Vagina (tissue), 2 donors: ENCODE data around the gene PRR19.

Source experiments
- POLR2A ChIP-seq, 2 donors: fragments of 450-650 bp; IDR thresholded peaks; one replicate each; pipeline ENCODE4 v1.6.1; 2017; ENCODE audit warnings: antibody characterized with exemption in 2 of 2, mild to moderate bottlenecking in 2 of 2, moderate library complexity in 2 of 2
- TF ChIP-seq, protein P1 (sequence below), 3 experiments: fragments of 450-650 bp in 2 of 3; fragments of 200-600 bp in 1 of 3; sonication (generic) in 1 of 3; IDR thresholded peaks; one replicate each; pipeline ENCODE4 v1.5.1; 2017 to 2019; ENCODE audit warnings: antibody characterized with exemption in 3 of 3, mild to moderate bottlenecking in 2 of 3, moderate library complexity in 2 of 3

DNA sequence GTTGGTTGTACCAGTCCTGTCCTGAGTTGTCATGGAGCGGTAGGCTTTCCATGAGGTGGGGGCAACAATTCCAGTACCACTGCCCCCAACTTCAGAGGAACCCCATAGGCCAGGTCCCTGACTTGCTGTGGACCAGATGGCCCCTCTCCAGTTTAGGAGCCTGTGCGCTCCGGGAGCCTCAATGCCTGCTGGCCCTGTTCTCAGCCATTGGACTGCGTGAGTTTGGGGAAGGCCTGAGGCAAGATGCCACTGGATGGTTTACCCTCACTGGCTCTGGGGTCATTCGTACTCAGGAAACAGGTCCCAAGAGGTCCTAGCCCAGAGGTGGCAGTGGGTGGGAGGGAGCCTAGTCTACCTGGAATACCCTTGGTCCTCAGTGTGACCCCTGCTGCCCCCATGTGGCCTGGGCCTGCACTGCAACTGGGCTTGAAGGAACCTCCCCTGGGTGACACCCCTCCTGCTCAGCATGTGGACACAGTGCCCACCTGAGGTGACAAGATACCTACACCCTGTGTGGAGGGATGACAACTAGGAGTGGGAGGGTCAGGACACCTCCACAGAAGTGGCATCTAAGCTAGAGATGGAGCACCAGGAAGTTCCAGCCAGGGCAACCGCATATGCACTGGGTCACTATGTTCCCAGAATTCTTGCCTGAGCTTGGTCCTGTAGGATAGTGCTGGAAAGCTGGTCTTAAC lies 6.0 kb upstream of the PRR19 start:
- TF ChIP-seq POLR2A (IDR thresholded peaks at IDR 0.05) = no peak
- TF ChIP-seq, protein P1, sequence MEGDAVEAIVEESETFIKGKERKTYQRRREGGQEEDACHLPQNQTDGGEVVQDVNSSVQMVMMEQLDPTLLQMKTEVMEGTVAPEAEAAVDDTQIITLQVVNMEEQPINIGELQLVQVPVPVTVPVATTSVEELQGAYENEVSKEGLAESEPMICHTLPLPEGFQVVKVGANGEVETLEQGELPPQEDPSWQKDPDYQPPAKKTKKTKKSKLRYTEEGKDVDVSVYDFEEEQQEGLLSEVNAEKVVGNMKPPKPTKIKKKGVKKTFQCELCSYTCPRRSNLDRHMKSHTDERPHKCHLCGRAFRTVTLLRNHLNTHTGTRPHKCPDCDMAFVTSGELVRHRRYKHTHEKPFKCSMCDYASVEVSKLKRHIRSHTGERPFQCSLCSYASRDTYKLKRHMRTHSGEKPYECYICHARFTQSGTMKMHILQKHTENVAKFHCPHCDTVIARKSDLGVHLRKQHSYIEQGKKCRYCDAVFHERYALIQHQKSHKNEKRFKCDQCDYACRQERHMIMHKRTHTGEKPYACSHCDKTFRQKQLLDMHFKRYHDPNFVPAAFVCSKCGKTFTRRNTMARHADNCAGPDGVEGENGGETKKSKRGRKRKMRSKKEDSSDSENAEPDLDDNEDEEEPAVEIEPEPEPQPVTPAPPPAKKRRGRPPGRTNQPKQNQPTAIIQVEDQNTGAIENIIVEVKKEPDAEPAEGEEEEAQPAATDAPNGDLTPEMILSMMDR (IDR thresholded peaks at IDR 0.05) = peak; percentile 86 to 94 (median 88)
